GM19238 (cell line): ENCODE results near the gene CD9.
"Not testable (repeated sequence)": the region's sequence is repeated elsewhere in the genome, so short reads cannot be mapped to it uniquely, and the experiment has no call there.

Experiments used
- DNase-seq: peaks from one replicate; pipeline ENCODE4 v3.0.0; 2011; ENCODE audit warnings: low spot score; ENCODE audit not compliant: insufficient read length

CD9 gene

DNA sequence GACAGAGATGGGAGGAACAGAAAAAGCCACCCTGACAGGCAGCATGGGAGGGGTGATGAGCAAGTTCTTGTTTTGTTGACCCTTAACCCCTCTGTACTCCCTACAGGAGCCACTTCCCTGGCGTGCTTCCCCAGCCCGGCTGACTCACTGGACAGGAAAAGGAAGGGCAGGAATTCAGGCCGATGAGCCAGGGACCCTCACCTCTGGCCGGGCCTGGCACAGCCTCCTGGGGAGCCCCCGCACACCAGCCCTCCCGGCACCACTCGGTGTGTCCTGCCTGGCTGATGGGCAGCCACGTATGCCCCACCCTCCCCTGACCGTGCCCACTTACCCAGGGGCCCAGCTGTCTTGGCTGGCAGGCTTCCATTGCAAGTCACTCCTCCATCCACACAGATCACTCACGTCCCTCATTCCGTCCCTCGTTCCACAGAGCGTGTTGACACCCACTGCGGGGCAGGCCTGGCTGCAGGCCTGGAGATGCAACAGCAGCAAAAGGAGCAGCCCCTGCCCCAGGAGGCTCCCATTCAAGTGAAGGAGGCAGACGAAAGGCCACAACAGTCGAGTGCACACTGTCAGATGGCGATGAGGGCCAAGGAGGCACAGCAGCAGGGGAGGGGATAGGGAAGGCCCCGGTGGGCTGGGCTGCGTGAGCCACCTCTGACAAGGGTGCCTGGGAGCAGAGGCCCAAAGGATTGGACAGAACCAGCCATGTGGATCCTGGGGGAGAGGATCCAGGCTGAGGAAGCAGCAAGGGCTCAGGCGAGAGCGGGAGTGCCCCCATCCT, 19.7 kb upstream of the CD9 start:
- DNase-seq = no peak

GRCh38 chr12:6181166-6181565, 19.0 kb upstream of the CD9 start:
- DNase-seq = no peak

GRCh38 chr12:6181583-6182278, 18.5 kb upstream of the CD9 start:
- no peak for DNase-seq

GRCh38 chr12:6182279-6182898, 17.8 kb upstream of the CD9 start:
- no peak for DNase-seq

DNA sequence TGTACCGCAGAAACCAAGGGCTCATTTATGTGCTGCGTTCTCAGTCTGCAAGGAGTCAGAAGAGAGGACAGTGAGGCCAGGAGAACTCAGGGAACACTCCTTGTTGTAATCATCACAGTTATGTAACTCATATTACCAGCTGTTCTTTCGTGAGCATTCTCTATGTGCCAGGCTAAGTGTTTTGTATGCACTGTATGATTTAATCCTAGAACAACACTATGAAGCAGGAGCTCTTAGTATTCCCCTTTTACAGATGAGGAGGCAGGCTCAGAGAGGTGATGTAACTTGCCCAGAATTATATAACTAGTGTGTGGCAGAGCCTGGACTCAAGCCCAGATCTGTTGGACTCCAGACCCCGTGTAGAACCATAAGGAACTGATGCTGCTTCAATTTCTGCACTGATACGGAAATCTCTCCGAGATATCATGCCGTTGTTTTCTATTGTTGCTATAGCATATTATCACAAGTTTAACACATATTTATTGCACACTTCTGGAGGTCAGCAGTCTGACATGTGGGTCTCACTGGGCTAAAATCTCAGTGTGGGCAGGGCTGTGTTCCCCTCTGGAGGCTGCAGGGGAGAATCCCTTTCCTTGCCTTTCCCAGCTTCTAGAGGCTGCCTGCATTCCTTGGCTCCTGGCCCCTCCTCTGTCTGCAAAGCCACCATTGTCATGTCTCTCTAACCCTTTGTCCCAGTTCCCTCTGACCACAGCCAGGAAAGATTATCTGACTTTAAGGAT, 16.3 kb upstream of the CD9 start:
- DNase-seq = no peak

DNA sequence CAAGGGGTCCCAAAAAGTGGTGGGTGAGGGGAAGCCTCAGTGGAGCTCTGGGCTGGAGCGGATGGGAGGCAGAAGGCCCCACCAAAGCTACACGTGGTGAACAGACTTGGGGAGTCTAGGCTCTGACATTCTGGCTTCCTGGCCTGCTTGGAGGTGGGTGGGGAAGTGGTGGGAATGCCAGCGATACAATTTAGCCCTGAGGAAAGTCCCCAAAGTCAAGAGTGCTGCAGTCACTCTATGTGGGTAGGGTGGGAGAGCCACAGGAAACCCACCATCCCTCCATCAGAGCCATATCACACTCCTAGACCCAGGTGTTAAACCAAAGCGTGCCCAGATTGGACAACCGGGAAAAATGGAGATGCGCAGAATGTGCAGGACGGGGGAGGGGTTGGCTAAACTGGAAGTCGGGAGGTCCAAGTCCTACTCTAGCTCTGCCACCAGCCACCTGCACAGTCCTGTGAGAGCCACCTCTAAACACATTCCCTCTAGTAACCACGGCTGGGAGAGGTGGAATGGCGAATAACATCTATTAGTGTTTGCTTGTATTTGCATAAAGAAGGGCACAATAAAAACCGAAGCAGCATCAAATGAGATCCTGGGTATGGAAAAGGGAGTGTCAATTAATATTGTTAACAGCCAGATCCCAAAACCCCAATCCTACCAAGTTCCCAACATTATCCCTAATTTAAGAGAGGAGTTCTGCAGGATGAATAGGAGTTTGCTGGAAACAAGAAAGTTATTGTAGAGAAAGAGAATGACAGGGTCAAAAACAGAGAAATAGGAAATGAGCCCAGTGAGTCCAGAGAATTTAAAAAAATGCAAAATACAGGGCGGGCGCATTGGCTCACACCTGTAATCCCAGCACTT, 14.0 kb upstream of the CD9 start:
- no peak for DNase-seq

DNA sequence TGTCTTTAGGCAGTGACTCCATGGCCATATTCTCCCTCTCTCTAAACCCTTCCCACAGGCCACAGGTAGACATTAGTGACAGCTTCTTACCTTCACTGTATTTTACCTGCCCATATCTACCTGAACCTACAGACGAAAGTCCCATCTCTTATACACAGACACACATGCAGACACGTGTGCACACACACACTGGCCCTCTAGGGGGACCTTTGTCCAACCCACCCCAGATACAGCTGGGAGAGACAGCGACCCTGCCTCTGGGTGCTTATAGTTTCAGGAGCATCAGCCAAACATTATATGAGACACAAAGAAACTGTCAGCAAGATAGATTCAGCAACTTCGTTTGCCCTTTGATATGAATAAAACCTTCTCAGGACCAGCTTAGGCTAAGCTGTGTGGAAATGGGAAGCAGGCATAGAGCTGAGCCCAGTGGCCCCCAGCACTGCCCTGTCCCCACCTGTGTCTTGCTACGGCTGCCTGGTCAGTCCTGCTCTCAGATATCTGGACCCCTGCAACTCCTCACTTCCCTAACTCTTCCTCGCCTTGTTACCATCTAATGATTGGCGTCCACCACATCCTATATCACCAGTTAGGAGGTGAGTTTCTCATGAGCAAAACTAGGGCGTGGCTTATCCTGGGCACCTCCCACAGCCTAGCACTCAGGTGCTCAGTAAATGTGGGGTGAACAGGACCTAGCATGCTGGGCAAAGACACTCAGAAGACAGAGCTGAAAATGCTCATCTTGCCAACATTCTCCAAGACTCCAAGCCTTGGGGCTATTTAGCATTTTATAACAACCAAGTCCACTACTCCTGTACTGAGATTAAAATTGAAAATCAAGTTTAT, 12.0 kb upstream of the CD9 start:
- DNase-seq = no peak

DNA sequence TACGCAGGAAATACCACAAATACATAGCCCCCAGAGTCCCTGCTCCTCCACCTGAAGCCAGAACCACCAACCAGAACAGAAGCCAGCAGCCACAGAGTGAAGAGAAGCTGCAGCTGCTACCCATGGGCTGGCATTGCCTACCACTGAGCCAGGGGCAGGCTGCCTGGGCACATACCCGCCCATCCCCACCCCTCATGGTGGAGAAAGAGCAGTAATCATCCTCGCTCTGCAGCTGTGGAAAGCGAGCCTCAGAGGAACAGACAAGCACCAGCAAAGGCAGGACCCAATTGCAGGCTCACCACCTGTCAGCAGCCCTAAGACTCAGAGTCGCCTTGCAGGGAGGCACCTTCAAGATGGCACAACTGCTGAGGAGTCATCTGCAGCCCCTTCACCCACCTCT, 11.2 kb upstream of the CD9 start:
- no peak for DNase-seq

GRCh38 chr12:6189952-6190598, 10.1 kb upstream of the CD9 start:
- DNase-seq = not testable (repeated sequence)

- not testable (repeated sequence) for DNase-seq
Measured at GRCh38 chr12:6190767-6191530, 9.3 kb upstream of the CD9 start.

DNA sequence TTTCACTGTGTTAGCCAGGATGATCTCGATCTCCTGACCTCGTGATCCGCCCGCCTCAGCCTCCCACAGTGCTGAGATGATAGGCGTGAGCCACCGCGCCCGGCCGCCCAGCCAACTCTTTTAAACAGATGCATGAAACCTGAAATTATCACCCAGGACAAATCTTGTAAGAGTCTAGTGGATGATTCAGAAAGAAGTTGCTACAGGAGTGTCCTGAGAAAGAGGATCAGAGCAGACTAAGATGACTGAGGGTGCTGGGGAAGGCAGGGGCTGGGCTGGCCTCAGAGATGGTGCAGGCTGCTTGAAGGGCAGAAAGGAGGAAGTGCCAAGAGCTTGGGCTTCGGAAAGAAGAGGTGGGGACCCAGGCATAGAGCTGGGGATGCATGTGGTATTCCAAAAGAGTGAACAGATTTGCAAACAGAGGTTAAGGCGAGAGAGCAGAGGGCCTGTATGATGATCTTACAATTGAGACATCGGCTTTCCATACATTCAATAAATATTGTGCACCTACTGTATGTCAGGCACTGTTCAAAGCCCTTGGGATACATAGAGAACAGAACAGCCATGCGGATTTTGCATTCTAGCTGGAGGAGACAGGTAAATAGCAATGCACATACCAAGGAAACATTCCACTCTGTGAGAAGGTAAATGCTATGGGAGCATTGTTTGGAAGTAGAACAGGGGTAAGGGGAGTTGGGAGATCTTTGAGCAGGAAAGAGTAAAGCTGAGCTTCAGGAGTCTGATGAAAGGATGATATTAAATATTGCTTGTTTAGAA, 7.4 kb upstream of the CD9 start:
- DNase-seq = no peak

GRCh38 chr12:6193853-6194815, 6.1 kb upstream of the CD9 start:
- no peak for DNase-seq

- DNase-seq = peak; percentile 93
Measured at GRCh38 chr12:6195665-6196535, 4.3 kb upstream of the CD9 start.

GRCh38 chr12:6198051-6198450, 2.1 kb upstream of the CD9 start:
- no peak for DNase-seq

DNA sequence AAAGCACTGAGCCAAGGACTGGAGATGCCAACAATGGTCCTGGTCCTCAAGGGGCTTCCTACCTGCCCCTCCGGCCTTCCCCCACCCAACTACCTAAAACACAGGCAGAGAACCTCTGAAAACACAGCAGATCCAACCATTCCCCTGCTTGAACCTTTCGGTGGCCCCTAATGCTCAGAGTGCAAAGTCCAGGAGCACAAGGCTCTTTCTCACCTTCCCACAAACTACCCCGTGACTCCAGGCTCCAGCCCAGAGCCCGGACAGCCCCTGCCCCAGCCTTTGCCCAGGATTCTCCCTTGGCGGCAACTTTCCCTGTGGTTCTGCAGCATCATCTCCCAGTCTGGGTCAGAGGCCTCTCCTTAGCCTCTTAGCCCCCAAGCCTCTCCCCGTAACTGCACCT, 1.6 kb upstream of the CD9 start:
- no peak for DNase-seq
